ENCODE data around the gene MAPRE2.
"Not testable (repeated sequence)": the region's sequence is repeated elsewhere in the genome, so short reads cannot be mapped to it uniquely, and the experiment has no call there.

The MAPRE2 gene

GRCh38 chr18:35122586-35123224 lies 81.5 kb downstream of the MAPRE2 start:
- peak; percentile 77 for DNase-seq (ENCODE audit: low spot score)

DNA sequence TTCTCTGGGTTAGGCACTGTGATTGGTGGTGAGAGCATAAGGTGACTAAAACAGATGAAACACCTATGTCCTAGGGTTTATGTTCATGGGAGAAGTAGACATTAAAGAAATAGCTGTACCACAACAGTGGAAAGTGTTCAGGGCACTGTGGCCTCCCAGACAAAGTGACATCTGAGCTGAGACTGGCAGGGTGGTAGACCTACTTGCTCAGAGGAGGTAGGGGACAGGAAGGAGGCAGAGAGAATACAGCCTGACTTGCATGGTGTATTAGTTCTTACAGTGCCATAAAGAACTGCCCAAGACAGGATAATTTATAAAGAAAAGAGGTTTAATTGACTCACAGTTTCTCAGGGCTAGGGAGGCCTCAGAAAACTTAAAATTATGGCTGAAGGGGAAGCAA lies 82.6 kb downstream of the MAPRE2 start:
- no peak for DNase-seq (ENCODE audit: low spot score)

- DNase-seq (ENCODE audit: low spot score): no peak
Measured at GRCh38 chr18:35127201-35127600, 86.0 kb downstream of the MAPRE2 start.

DNA sequence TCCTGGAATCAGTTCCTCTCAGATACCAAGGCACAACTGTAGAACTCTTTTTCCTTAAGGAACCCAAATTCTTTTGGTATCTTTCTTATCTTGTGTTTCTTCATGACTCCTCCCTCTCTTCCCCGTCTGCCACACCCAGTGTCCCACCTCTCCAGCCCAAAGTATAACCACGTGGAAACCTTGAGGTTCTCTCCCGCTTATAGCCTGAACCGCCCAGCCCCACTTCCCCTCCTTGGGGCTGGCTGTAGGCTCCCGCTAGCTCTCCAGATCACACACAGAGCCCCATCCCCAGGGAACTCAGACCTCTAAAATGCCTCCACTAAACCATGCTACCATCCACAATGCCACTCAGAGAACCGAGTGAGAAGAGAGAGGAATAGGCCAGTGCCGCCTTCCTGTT lies 87.5 kb downstream of the MAPRE2 start:
- no peak for DNase-seq (ENCODE audit: low spot score)

- DNase-seq (ENCODE audit: low spot score): no peak
Measured at GRCh38 chr18:35130236-35130635, 89.0 kb downstream of the MAPRE2 start.

GRCh38 chr18:35131387-35132020 lies 90.3 kb downstream of the MAPRE2 start:
- DNase-seq (ENCODE audit: low spot score): no peak

- no peak for DNase-seq (ENCODE audit: low spot score)
Measured at GRCh38 chr18:35132021-35132902, 91.0 kb downstream of the MAPRE2 start.

DNA sequence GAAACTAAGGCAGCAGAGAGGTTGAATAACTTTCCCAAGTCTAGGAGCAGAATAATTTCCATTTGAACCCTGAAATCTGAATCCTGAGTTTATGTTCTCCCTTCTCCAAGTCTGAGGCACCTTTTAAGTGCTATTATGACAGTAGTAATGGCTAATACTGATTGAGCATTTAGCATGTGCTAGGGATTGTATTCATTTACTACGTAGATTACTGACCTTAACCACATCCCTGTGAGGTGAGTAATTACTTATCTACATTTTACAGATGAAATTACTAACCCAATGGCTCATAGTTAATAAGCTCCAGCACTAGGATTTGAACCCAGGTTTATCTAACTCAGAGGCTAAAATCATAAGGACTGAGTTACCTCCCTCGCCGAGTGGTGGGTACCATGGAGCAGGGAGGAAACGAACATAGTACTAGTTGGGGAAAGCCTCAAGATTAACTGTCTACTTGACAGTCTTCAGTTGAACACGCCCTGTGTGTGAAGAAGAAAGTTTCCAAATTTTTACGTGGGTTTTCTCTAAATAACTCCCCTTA lies 93.0 kb downstream of the MAPRE2 start:
- no peak for DNase-seq (ENCODE audit: low spot score)

DNA sequence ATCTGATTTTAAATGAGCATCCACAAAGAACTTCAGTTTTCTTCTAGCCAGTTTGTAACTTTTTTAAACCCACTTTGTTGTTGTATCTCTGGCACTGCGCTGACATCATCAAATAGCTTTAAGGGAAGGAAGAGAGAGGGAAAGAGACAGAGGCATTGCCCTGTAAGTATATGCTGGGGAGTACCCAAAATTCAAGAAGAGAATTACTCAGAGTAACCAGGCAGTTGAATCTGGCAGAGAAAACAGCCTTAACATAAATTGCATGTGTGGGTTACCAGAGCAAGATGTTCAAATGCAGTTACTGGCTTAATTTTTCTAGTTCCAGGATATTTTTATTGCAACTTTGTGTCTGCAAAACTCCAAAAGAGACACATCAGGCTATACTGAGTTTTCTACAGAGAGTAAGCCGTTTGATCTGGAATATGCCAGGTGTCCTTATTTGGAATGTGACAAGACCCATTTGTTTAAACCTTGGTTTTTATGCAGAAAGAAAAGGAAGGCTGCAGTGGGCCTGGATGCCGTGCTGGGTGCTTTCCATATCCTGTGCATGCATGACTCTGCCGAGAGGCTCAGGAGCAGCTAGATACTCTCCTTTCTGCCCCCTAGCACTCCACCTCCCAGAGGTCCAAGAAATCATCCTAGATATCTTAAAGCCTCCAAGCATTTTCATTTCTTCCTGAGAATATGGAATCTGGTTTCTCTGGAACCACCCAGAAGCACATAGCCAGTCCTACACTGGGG lies 93.7 kb downstream of the MAPRE2 start:
- DNase-seq (ENCODE audit: low spot score): no peak

DNA sequence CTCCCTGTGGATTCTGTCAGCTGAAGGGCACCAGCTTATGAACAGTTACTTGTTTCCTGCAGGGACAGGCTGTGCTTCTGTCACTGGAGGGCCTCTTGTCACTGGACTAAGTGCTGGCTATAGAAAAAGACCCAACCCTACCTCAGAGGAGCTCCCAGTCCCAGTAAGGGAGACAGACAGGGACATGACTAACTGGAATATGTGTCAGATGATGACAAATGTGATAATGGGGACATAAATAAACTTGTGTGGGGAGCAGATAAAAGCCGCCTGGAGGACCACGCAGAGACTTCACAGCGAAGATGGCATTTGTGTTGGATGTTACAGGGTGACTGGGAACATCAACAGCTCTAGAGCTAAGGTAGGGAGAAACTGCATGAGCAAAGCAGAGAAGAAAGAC lies 95.0 kb downstream of the MAPRE2 start:
- no peak for DNase-seq (ENCODE audit: low spot score)

GRCh38 chr18:35136885-35137284 lies 95.7 kb downstream of the MAPRE2 start:
- no peak for DNase-seq (ENCODE audit: low spot score)

GRCh38 chr18:35137632-35138031 lies 96.4 kb downstream of the MAPRE2 start:
- no peak for DNase-seq (ENCODE audit: low spot score)

GRCh38 chr18:35138773-35139172 lies 97.6 kb downstream of the MAPRE2 start:
- DNase-seq (ENCODE audit: low spot score): no peak

DNA sequence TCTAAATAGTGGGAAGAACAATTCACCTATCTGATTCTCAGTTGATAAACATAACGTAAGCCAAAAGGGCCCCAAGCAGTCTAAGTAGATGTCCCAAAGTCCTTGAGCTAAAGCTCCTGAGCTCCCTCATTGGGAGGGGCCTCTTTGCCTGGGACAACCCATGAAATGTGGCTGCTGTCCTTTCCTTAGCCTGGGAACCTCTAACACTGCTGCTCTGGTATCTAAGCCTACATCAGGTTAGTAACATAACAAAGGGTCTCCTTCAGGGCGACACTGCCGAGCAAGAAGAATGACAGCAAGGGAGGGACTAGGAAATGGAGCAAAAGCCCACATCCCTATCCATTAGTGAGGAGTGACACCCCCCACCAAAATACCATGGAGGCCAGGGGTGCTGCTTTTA lies 98.3 kb downstream of the MAPRE2 start:
- DNase-seq (ENCODE audit: low spot score): no peak

- no peak for DNase-seq (ENCODE audit: low spot score)
Measured at GRCh38 chr18:35141077-35141476, 99.9 kb downstream of the MAPRE2 start.

GRCh38 chr18:35141567-35142274 lies 100.5 kb downstream of the MAPRE2 start:
- no peak for DNase-seq (ENCODE audit: low spot score)

DNA sequence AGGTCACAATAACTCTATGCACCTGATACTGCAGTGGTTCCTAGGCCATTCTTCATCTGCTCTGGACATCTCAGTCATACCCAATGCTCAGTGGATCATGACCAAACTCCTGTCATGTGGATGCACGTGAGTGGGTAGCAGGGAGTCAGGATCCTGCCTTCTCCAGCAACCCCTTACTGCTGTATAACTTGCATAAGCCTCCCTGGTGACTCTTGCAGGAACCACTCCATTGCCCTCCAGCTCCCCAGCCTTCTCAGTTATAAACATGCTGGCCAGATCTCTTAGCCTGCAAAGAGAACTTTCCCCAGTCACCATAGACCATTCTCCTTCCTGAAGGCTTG lies 101.0 kb downstream of the MAPRE2 start:
- no peak for DNase-seq (ENCODE audit: low spot score)

DNA sequence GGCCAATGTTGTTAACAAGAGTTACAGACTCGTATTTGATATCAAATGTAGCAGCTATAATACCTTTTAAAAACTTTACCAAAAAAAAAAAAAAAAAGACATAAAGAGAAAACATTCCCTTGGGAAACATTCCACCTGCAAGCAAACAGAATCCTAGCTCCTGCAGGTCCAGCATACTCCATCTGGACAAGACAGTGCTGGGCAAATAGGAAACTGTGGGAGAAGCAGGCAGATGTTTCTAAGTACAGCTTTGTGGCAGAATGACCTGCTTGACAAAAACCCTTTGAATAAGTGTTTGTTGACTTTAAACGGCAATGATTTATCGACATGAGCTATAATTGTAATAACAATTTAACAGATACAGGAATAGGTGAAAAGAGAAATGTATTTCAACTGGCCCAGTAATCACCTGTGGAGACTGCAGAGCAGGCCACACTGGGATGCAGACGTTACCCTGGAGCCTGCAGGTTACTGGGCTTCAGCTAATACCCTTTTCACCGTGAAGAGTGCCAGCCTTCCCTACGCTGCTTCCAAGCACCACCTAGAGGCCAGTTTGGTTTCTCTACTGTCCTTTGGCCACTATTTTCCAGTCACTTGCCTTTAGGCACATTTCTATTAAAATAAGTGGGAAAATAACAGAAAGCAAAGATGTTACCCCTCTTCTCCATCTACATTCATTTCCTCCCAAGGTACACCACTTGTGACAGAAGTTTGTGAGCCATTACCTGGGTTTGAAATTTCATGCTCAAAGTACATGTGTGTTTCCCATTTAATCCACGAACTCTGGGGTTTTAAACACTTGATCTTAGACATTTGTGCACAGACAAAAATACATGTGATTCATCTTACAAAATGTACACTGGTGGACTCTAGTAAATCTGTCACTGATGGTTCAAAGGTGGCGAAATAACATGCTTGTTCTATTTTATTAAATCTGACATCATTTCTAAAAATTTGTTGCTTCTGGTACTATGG lies 102.7 kb downstream of the MAPRE2 start:
- DNase-seq (ENCODE audit: low spot score): peak; percentile 59

DNA sequence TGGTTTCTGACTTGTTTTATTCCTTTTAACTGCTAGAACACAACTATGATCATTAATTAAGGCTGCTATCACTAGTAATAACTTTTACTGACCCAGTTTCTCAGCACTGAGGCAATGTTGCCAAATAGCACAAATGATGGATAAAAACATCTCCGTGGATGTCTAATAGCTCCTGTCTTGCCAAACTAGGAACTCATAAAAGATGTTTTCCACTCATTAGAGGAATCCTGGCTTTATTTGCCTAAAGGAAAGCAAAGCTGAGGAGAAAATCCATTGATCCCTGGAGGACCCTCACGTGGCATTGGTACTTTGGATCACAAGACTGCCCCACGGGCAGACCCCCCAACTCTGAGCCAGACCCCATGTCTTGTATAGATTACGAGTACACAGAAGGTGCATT lies 103.5 kb downstream of the MAPRE2 start:
- no peak for DNase-seq (ENCODE audit: low spot score)

GRCh38 chr18:35150195-35150594 lies 109.0 kb downstream of the MAPRE2 start:
- not testable (repeated sequence) for DNase-seq (ENCODE audit: low spot score)
